GM13977 (cell line): ENCODE results near the gene DGAT2.

ENCODE experiments used
- DNase-seq: peaks from one replicate; pipeline ENCODE4 v3.0.0; 2012; ENCODE audit warnings: low spot score
- CTCF ChIP-seq: IDR thresholded peaks from 2 replicates; pipeline ENCODE4 v1.5.1; 2012; ENCODE audit warnings: mild to moderate bottlenecking, control low read depth; ENCODE audit not compliant: insufficient read depth; ENCODE audit errors: extremely low read depth, missing control alignments
- in situ Hi-C: fragments of 300-500 bp; cut with MboI; formaldehyde crosslinking; loops from one replicate; pipeline ENCODE4 v1.12.0; 2022; ENCODE audit warnings: low sequenced_read_pairs, low pct_unique_long_range_greater_than_20kb, mixed read lengths, inconsistent platforms; ENCODE audit not compliant: unreplicated experiment

DGAT2 gene

GRCh38 chr11:75820645-75821044, 52.1 kb downstream of the DGAT2 start:
- no peak for TF ChIP-seq CTCF
- DNase-seq, result no peak
- in situ Hi-C loops, result no loop called here

- TF ChIP-seq CTCF, result no peak
- in situ Hi-C loops, result no loop called here
- DNase-seq, result no peak
These were observed 52.6 kb downstream of the DGAT2 start for GRCh38 chr11:75821202-75821601.

GRCh38 chr11:75822541-75822940, 54.0 kb downstream of the DGAT2 start:
- in situ Hi-C loops, result no loop called here

GRCh38 chr11:75823415-75823814, 54.8 kb downstream of the DGAT2 start:
- in situ Hi-C loops, result no loop called here
- no peak for TF ChIP-seq CTCF
- no peak for DNase-seq

More at GRCh38 chr11:75822541-75822940, 54.0 kb downstream of the DGAT2 start:
- no peak for TF ChIP-seq CTCF
- DNase-seq, result no peak

GRCh38 chr11:75823946-75824345, 55.4 kb downstream of the DGAT2 start:
- in situ Hi-C loops, result no loop called here
- no peak for TF ChIP-seq CTCF
- no peak for DNase-seq

- DNase-seq, result no peak
- no peak for TF ChIP-seq CTCF
- in situ Hi-C loops, result no loop called here
These were observed 58.1 kb downstream of the DGAT2 start for GRCh38 chr11:75826461-75827230.
